ENCODE measurements around the gene ANK2. TPM values are rescaled to one million over a fixed set of nuclear protein-coding genes. Genes with fewer than 3 reads are reported as not detected.

ANK2 gene
- total and polyA plus RNA-seq, 2 of the 13 experiments (the other 11 are each of a cell fraction or from before 2014, with no cell fraction given): 2.7 to 15.1 TPM

DNA sequence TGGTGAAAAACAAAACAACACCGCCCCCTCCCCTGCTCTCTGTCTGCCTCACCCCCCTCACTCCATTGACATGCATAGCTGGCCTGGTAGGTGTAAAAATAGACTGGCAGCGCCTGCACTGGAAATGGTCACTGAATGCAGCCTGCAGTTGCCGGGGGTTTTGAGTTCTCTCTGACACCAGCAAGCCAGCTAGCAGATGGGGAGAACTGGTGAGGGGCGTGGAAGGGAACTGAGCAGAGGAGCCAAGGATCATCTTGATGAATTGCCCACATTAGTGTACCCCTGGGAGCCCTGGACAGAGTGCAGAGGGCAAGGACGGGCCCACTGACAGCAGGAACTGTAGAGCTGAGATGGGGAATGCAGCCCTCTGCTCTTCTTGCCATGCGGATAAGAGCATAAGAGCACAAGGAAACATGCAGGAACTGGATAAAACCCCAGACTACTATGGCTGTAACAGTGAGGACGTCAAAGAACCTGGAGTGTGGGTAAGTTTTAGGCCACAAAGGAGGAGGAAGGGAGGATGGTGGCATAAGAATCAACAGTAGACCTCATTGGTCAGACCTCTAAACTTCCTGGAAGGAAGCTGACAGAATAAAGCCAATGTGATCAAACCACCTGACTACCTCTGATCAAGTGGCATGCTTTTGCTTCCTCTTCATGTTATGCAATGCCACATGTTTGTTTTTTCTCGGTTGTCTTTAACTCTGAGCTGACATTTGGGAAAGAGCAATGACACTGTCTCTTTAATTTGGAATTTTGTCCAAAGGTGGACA lies 96.3 kb downstream of the ANK2 start (continued):
- TF ChIP-seq ZFYVE20 (CRISPR knock-in tag; IDR thresholded peaks at IDR 0.05; ENCODE audit: borderline replicate concordance, low read depth) (no peak), GATAD1 (CRISPR knock-in tag; IDR thresholded peaks at IDR 0.05) (peak; percentile 74), ZNF337 (CRISPR knock-in tag; IDR thresholded peaks at IDR 0.05; ENCODE audit: borderline replicate concordance, low read depth) (no peak), ATF2 (CRISPR knock-in tag; IDR thresholded peaks at IDR 0.05) (no peak), FLYWCH1 (CRISPR knock-in tag; IDR thresholded peaks at IDR 0.05) (no peak), ZNF143 (CRISPR knock-in tag; IDR thresholded peaks at IDR 0.05) (no peak), FOXK1 (CRISPR knock-in tag; IDR thresholded peaks at IDR 0.05; ENCODE audit: borderline replicate concordance, low read depth) (peak; percentile 83; the same call in 1 of the 2 replicates), KAT7 (CRISPR knock-in tag; IDR thresholded peaks at IDR 0.05; ENCODE audit: borderline replicate concordance) (no peak), RNF219 (CRISPR knock-in tag; IDR thresholded peaks at IDR 0.05) (no peak), ZNF235 (CRISPR knock-in tag; IDR thresholded peaks at IDR 0.05; ENCODE audit: borderline replicate concordance) (no peak), ZNF713 (CRISPR knock-in tag; IDR thresholded peaks at IDR 0.05) (no peak), FOSL1 (CRISPR knock-in tag; IDR thresholded peaks at IDR 0.05; ENCODE audit: borderline replicate concordance) (no peak), ZNF10 (CRISPR knock-in tag; IDR thresholded peaks at IDR 0.05; ENCODE audit: borderline replicate concordance, low read depth) (no peak), NBN (conservative IDR thresholded peaks at IDR 0.05) (no peak)
- TF ChIP-seq, protein P1, sequence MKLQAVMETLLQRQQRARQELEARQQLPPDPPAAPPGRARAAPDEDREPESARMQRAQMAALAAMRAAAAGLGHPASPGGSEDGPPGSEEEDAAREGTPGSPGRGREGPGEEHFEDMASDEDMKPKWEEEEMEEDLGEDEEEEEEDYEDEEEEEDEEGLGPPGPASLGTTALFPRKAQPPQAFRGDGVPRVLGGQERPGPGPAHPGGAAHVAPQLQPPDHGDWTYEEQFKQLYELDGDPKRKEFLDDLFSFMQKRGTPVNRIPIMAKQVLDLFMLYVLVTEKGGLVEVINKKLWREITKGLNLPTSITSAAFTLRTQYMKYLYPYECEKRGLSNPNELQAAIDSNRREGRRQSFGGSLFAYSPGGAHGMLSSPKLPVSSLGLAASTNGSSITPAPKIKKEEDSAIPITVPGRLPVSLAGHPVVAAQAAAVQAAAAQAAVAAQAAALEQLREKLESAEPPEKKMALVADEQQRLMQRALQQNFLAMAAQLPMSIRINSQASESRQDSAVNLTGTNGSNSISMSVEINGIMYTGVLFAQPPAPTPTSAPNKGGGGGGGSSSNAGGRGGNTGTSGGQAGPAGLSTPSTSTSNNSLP (IDR thresholded peaks at IDR 0.05; ENCODE audit: low read depth, low read length): no peak
- TF ChIP-seq, protein P2, sequence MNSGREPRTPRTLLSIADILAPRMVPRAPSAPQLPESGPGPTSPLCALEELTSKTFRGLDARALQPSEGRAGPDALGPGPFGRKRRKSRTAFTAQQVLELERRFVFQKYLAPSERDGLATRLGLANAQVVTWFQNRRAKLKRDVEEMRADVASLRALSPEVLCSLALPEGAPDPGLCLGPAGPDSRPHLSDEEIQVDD (CRISPR knock-in tag; IDR thresholded peaks at IDR 0.05; ENCODE audit: borderline replicate concordance): no peak
- TF ChIP-seq, protein P3, sequence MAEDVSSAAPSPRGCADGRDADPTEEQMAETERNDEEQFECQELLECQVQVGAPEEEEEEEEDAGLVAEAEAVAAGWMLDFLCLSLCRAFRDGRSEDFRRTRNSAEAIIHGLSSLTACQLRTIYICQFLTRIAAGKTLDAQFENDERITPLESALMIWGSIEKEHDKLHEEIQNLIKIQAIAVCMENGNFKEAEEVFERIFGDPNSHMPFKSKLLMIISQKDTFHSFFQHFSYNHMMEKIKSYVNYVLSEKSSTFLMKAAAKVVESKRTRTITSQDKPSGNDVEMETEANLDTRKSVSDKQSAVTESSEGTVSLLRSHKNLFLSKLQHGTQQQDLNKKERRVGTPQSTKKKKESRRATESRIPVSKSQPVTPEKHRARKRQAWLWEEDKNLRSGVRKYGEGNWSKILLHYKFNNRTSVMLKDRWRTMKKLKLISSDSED (CRISPR knock-in tag; IDR thresholded peaks at IDR 0.05): no peak
- TF ChIP-seq, protein P4, sequence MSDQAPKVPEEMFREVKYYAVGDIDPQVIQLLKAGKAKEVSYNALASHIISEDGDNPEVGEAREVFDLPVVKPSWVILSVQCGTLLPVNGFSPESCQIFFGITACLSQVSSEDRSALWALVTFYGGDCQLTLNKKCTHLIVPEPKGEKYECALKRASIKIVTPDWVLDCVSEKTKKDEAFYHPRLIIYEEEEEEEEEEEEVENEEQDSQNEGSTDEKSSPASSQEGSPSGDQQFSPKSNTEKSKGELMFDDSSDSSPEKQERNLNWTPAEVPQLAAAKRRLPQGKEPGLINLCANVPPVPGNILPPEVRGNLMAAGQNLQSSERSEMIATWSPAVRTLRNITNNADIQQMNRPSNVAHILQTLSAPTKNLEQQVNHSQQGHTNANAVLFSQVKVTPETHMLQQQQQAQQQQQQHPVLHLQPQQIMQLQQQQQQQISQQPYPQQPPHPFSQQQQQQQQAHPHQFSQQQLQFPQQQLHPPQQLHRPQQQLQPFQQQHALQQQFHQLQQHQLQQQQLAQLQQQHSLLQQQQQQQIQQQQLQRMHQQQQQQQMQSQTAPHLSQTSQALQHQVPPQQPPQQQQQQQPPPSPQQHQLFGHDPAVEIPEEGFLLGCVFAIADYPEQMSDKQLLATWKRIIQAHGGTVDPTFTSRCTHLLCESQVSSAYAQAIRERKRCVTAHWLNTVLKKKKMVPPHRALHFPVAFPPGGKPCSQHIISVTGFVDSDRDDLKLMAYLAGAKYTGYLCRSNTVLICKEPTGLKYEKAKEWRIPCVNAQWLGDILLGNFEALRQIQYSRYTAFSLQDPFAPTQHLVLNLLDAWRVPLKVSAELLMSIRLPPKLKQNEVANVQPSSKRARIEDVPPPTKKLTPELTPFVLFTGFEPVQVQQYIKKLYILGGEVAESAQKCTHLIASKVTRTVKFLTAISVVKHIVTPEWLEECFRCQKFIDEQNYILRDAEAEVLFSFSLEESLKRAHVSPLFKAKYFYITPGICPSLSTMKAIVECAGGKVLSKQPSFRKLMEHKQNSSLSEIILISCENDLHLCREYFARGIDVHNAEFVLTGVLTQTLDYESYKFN (CRISPR knock-in tag; conservative IDR thresholded peaks at IDR 0.05): peak; percentile 67; the same call in 1 of the 2 replicates
